ENCODE results near the gene DGKH. TPM values are rescaled to one million over a fixed set of nuclear protein-coding genes. Genes with fewer than 3 reads are reported as not detected.

Gene DGKH
- total and polyA plus RNA-seq, 9 of the 15 experiments (the other 6 are each of a cell fraction or from before 2014, with no cell fraction given): 0.38 to 4.4 (median 3.1) TPM

DNA sequence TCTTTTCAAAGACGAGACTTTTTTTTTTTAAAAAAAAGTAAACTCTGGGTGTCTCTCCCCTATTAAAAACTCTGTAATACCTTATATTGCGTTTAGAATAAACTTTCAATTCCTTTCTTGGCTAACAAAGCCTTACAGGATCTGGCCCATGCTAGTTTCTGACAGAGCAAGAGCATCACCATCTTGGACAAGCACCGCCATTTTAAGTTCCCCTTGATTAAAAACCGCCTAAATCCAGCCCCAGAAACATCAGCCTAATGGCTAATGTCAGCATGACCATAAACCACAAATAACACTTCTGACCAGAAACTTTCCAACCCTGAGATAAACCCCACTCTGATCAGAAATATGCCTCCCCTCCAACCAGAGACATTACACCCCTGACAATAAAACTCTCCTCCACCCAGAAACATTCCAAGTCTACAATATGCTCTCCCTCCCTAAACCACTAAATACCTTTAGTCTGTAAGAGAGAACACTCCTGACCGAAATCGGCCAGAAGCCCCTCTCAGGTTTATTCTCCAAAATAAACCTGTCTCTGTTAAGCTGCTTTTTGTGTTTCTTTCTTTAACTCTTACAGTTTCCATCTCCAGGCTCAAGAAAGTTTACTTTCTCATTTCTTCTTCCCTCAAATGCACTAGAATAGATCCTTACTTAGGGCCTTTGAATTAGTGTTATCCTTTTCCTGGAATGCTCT is 221.9 kb downstream of the DGKH start (continued):
- TF ChIP-seq CHAMP1 (IDR thresholded peaks at IDR 0.05) (peak; percentile 66; the same call in 1 of the 2 replicates), HDAC2 (IDR thresholded peaks at IDR 0.05) (no peak), ZNF133 (CRISPR knock-in tag; IDR thresholded peaks at IDR 0.05) (no peak)
- TF ChIP-seq, protein P1, sequence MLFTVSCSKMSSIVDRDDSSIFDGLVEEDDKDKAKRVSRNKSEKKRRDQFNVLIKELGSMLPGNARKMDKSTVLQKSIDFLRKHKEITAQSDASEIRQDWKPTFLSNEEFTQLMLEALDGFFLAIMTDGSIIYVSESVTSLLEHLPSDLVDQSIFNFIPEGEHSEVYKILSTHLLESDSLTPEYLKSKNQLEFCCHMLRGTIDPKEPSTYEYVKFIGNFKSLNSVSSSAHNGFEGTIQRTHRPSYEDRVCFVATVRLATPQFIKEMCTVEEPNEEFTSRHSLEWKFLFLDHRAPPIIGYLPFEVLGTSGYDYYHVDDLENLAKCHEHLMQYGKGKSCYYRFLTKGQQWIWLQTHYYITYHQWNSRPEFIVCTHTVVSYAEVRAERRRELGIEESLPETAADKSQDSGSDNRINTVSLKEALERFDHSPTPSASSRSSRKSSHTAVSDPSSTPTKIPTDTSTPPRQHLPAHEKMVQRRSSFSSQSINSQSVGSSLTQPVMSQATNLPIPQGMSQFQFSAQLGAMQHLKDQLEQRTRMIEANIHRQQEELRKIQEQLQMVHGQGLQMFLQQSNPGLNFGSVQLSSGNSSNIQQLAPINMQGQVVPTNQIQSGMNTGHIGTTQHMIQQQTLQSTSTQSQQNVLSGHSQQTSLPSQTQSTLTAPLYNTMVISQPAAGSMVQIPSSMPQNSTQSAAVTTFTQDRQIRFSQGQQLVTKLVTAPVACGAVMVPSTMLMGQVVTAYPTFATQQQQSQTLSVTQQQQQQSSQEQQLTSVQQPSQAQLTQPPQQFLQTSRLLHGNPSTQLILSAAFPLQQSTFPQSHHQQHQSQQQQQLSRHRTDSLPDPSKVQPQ (CRISPR knock-in tag; IDR thresholded peaks at IDR 0.05; ENCODE audit: borderline replicate concordance): no peak

Data from K562 (cell line).